H1 (cell line): Measurements from ENCODE around the gene OXSR1.

Experiments used
- CHD2 ChIP-seq: IDR thresholded peaks from 2 replicates; pipeline ENCODE4 v1.6.1; 2012; ENCODE audit warnings: low read length, improper control_type of control experiment
- CTBP2 ChIP-seq: IDR thresholded peaks from 2 replicates; pipeline ENCODE4 v1.7.0; 2011; ENCODE audit warnings: borderline replicate concordance, mild to moderate bottlenecking, moderate library complexity, mixed read lengths, low read length; ENCODE audit not compliant: insufficient read depth, insufficient read length
- JUN ChIP-seq: IDR thresholded peaks from 2 replicates; pipeline ENCODE4 v1.6.1; 2011; ENCODE audit warnings: low read depth, mild to moderate bottlenecking, improper control_type of control experiment, low read length
- RAD21 ChIP-seq, 2 experiments: IDR thresholded peaks in 1 of 2; conservative IDR thresholded peaks in 1 of 2; 2 replicates each; pipeline ENCODE4 v1.6.1; 2011; ENCODE audit warnings: low read depth in 2 of 2, low read length in 2 of 2, improper control_type of control experiment in 1 of 2, inconsistent platforms in 1 of 2, mild to moderate bottlenecking in 1 of 2, moderate library complexity in 1 of 2
- TAF1 ChIP-seq: IDR thresholded peaks from 2 replicates; pipeline ENCODE4 v1.6.1; 2011; ENCODE audit warnings: mild to moderate bottlenecking, low read depth, low read length

DNA sequence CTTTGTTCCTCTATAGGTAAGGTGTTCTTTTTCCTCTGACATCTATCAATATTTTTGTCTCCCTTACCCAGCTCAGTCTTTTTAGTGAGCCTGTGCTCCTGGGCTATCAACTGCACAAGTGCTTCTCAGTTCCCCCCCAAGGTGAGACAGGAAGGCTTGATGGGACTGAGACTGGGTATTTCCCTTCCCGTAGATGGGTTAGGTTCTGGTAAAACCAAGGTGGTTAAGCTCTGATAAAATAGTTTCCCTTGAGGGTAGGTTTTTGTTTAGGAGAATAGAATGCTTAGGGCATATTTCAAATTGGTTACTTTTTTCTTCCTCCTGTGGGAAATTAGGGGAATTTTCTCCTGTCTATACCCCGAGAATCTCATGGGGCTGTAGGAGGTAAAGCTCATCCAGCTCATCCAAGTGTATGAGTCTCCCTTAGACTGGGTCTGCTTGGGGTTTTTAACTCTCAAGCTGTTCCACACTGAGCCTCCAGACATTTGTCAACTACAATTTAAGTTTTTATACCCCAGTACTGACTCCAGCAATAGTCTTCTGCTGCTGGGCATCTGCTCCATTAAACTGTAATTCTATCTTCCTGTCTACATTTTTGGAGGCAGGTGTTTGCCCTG is 44.9 kb downstream of the OXSR1 start:
- TF ChIP-seq JUN (no peak), CHD2 (no peak), TAF1 (no peak), RAD21 (IDR thresholded peaks at IDR 0.05 in 1 of 2, conservative IDR thresholded peaks at IDR 0.05 in 1 of 2; ENCODE audit: low read depth in 2 of 2, low read length in 2 of 2) (no peak), CTBP2 (no peak)
